Activated T-helper 2 cell treated with anti-CD3 and anti-CD28 coated beads, Interferon-gamma antibody, Interleukin-2, Interleukin-4, amounts not matched to agents 10 μg/mL and 5 μg/mL and 100 μg/mL, durations not matched to agents 14 hours and 24 hours and 36 hours (primary cell): ENCODE data around the gene PC. TPM values are rescaled to one million over a fixed set of nuclear protein-coding genes. Genes with fewer than 3 reads are reported as not detected.
"Not testable (repeated sequence)": the region's sequence is repeated elsewhere in the genome, so short reads cannot be mapped to it uniquely, and the experiment has no call there.

Experiments used
- DNase-seq: peaks from one replicate; pipeline ENCODE4 v3.0.0; 2021; ENCODE audit warnings: low spot score
- H3K27ac Mint-ChIP-seq: one replicate; pipeline ENCODE4 v1.8.0; 2021; ENCODE audit warnings: mixed read lengths
- H3K27me3 Mint-ChIP-seq: one replicate; pipeline ENCODE4 v1.8.0; 2021; ENCODE audit warnings: low read depth, mixed read lengths
- H3K36me3 Mint-ChIP-seq: one replicate; pipeline ENCODE4 v1.8.0; 2021; ENCODE audit warnings: low read depth, mixed read lengths
- H3K4me1 Mint-ChIP-seq: one replicate; pipeline ENCODE4 v1.8.0; 2021; ENCODE audit warnings: low read depth, mixed read lengths
- H3K4me3 Mint-ChIP-seq: one replicate; pipeline ENCODE4 v1.8.0; 2021; ENCODE audit warnings: low read depth, mild to moderate bottlenecking, moderate library complexity, mixed read lengths
- H3K9me3 Mint-ChIP-seq: one replicate; pipeline ENCODE4 v1.8.0; 2021; ENCODE audit warnings: mixed read lengths
- intact Hi-C: fragments of 100-400 bp; cut with micrococcal nuclease; formaldehyde crosslinking; loops from one replicate; pipeline ENCODE4 v1.15.1; 2023
- total RNA-seq: library from RNA; stranded (reverse); gene quantifications from 2 replicates; pipeline ENCODE4 v1.2.3, GENCODE V29; 2022

The PC gene
- total RNA-seq, 1 donor from 2014 or later = 15.4 TPM

- H3K27ac Mint-ChIP-seq, H3K27me3 Mint-ChIP-seq, H3K36me3 Mint-ChIP-seq, H3K9me3 Mint-ChIP-seq, H3K4me1 Mint-ChIP-seq, DNase-seq, intact Hi-C loops, H3K4me3 Mint-ChIP-seq: not testable (repeated sequence)
These were observed 30.6 kb upstream of the PC start for GRCh38 chr11:66988741-66989140.

GRCh38 chr11:66987924-66988637 lies 29.9 kb upstream of the PC start:
- intact Hi-C loops = no loop called here
- H3K27me3 Mint-ChIP-seq = peaks cover 4% of the 10 kb centered on the region
- no peak overlapping the region for H3K27ac Mint-ChIP-seq
- no peak overlapping the region for H3K4me3 Mint-ChIP-seq
- no peak for DNase-seq
- H3K4me1 Mint-ChIP-seq = no peaks in the 10 kb centered on the region
- H3K36me3 Mint-ChIP-seq = no peaks in the 10 kb centered on the region
- no peaks in the 10 kb centered on the region for H3K9me3 Mint-ChIP-seq

- H3K4me3 Mint-ChIP-seq = no peak overlapping the region
- no peak for DNase-seq
- no peaks in the 10 kb centered on the region for H3K4me1 Mint-ChIP-seq
- no peaks in the 10 kb centered on the region for H3K9me3 Mint-ChIP-seq
- intact Hi-C loops = no loop called here
- H3K27ac Mint-ChIP-seq = no peak overlapping the region
- no peaks in the 10 kb centered on the region for H3K36me3 Mint-ChIP-seq
- H3K27me3 Mint-ChIP-seq = peaks cover 8% of the 10 kb centered on the region
These were observed 29.0 kb upstream of the PC start for GRCh38 chr11:66987158-66987620.

- Mint-ChIP-seq H3K36me3 (no peaks in the 10 kb centered on the region), H3K27me3 (peaks cover 4% of the 10 kb centered on the region), H3K9me3 (no peaks in the 10 kb centered on the region), H3K4me3 (no peak overlapping the region), H3K4me1 (no peaks in the 10 kb centered on the region), H3K27ac (no peak overlapping the region)
- intact Hi-C loops = no loop called here
- no peak for DNase-seq
These were observed 28.0 kb upstream of the PC start for GRCh38 chr11:66986178-66986545.

GRCh38 chr11:66985508-66986177 lies 27.5 kb upstream of the PC start:
- no peaks in the 10 kb centered on the region for H3K4me1 Mint-ChIP-seq
- no peak for DNase-seq
- no peak overlapping the region for H3K4me3 Mint-ChIP-seq
- intact Hi-C loops = no loop called here
- peaks cover 4% of the 10 kb centered on the region for H3K27me3 Mint-ChIP-seq
- H3K27ac Mint-ChIP-seq = no peak overlapping the region
- H3K36me3 Mint-ChIP-seq = no peaks in the 10 kb centered on the region
- no peaks in the 10 kb centered on the region for H3K9me3 Mint-ChIP-seq

- H3K9me3 Mint-ChIP-seq = no peaks in the 10 kb centered on the region
- no peaks in the 10 kb centered on the region for H3K36me3 Mint-ChIP-seq
- intact Hi-C loops = no loop called here
- H3K4me1 Mint-ChIP-seq = no peaks in the 10 kb centered on the region
- no peak overlapping the region for H3K4me3 Mint-ChIP-seq
- H3K27me3 Mint-ChIP-seq = peaks cover 4% of the 10 kb centered on the region
- DNase-seq = no peak
- H3K27ac Mint-ChIP-seq = no peak overlapping the region
These were observed 25.2 kb upstream of the PC start for GRCh38 chr11:66983275-66983924.

GRCh38 chr11:66981976-66982578 lies 23.9 kb upstream of the PC start:
- no peaks in the 10 kb centered on the region for H3K9me3 Mint-ChIP-seq
- intact Hi-C loops = no loop called here

GRCh38 chr11:66979336-66979980 lies 21.3 kb upstream of the PC start:
- intact Hi-C loops = loop anchor here (10.0 kb wide), 1 partner anchor 85 kb away; no protein-coding TSS in a partner anchor
- Mint-ChIP-seq H3K27ac (no peak overlapping the region), H3K4me3 (no peak overlapping the region), H3K4me1 (no peaks in the 10 kb centered on the region), H3K9me3 (no peaks in the 10 kb centered on the region), H3K36me3 (no peaks in the 10 kb centered on the region), H3K27me3 (peaks cover 4% of the 10 kb centered on the region)
- no peak for DNase-seq

More at GRCh38 chr11:66981976-66982578, 23.9 kb upstream of the PC start:
- DNase-seq = no peak
- Mint-ChIP-seq H3K4me3 (no peak overlapping the region), H3K36me3 (no peaks in the 10 kb centered on the region), H3K27ac (no peak overlapping the region), H3K4me1 (no peaks in the 10 kb centered on the region), H3K27me3 (peaks cover 4% of the 10 kb centered on the region)

- H3K4me1 Mint-ChIP-seq = no peaks in the 10 kb centered on the region
- H3K27ac Mint-ChIP-seq = no peak overlapping the region
- intact Hi-C loops = loop anchor here (10.0 kb wide), 1 partner anchor 84 kb away; no protein-coding TSS in a partner anchor
- DNase-seq = no peak
- no peaks in the 10 kb centered on the region for H3K9me3 Mint-ChIP-seq
- H3K27me3 Mint-ChIP-seq = peaks cover 5% of the 10 kb centered on the region
- no peak overlapping the region for H3K4me3 Mint-ChIP-seq
- H3K36me3 Mint-ChIP-seq = no peaks in the 10 kb centered on the region
These were observed 20.5 kb upstream of the PC start for GRCh38 chr11:66978717-66979116.

- Mint-ChIP-seq H3K36me3 (no peaks in the 10 kb centered on the region), H3K4me1 (no peaks in the 10 kb centered on the region), H3K27me3 (peaks cover 5% of the 10 kb centered on the region), H3K9me3 (no peaks in the 10 kb centered on the region), H3K27ac (no peak overlapping the region), H3K4me3 (no peak overlapping the region)
- intact Hi-C loops = loop anchor here (10.0 kb wide), 1 partner anchor 83 kb away; no protein-coding TSS in a partner anchor
- no peak for DNase-seq
These were observed 20.0 kb upstream of the PC start for GRCh38 chr11:66978229-66978628.

GRCh38 chr11:66976925-66977324 lies 18.7 kb upstream of the PC start:
- no peaks in the 10 kb centered on the region for H3K9me3 Mint-ChIP-seq
- H3K27me3 Mint-ChIP-seq = peaks cover 1% of the 10 kb centered on the region
- no peak for DNase-seq
- intact Hi-C loops = loop anchor here (10.0 kb wide), 1 partner anchor 82 kb away; no protein-coding TSS in a partner anchor
- no peaks in the 10 kb centered on the region for H3K36me3 Mint-ChIP-seq
- H3K27ac Mint-ChIP-seq = no peak overlapping the region
- H3K4me1 Mint-ChIP-seq = no peaks in the 10 kb centered on the region
- H3K4me3 Mint-ChIP-seq = no peak overlapping the region

- Mint-ChIP-seq H3K27me3 (peaks cover 1% of the 10 kb centered on the region), H3K27ac (no peak overlapping the region), H3K4me3 (no peak overlapping the region), H3K4me1 (peaks cover 4% of the 10 kb centered on the region), H3K9me3 (no peaks in the 10 kb centered on the region), H3K36me3 (no peaks in the 10 kb centered on the region)
- no peak for DNase-seq
- intact Hi-C loops = loop anchor here (10.0 kb wide), 1 partner anchor 81 kb away; no protein-coding TSS in a partner anchor
These were observed 17.9 kb upstream of the PC start for GRCh38 chr11:66976028-66976467.
